AG09309 (cell line): ENCODE measurements around the gene NPR1.
A peak's percentile ranks its signal among the peaks of the same experiment; 100 is the strongest.
"Not testable (repeated sequence)": the region's sequence is repeated elsewhere in the genome, so short reads cannot be mapped to it uniquely, and the experiment has no call there.

Experiments
- DNase-seq: peaks from one replicate; pipeline ENCODE4 v3.0.0-alpha.2; 2010; ENCODE audit warnings: low read depth
- H3K4me3 ChIP-seq: 2 replicates; pipeline ENCODE4 v1.5.1; 2011; ENCODE audit warnings: mild to moderate bottlenecking, low read depth, low read length, moderate library complexity; ENCODE audit not compliant: control insufficient read depth
- CTCF ChIP-seq: IDR thresholded peaks from 2 replicates; pipeline ENCODE4 v1.5.1; 2011; ENCODE audit warnings: mild to moderate bottlenecking, low read depth, low read length, inconsistent platforms; ENCODE audit not compliant: insufficient read depth, control insufficient read depth; ENCODE audit errors: missing control alignments

Gene NPR1

GRCh38 chr1:153659175-153659534 is 19.3 kb upstream of the NPR1 start:
- H3K4me3 ChIP-seq, result peak overlapping the region; percentile 96
- no peak for TF ChIP-seq CTCF
- no peak for DNase-seq

- DNase-seq, result no peak
Measured at GRCh38 chr1:153659656-153660055, 18.8 kb upstream of the NPR1 start.

GRCh38 chr1:153661111-153661708 is 17.3 kb upstream of the NPR1 start:
- TF ChIP-seq CTCF, result no peak
- H3K4me3 ChIP-seq, result no peak overlapping the region
- DNase-seq, result no peak

More at GRCh38 chr1:153659656-153660055, 18.8 kb upstream of the NPR1 start:
- peak overlapping the region; percentile 96 for H3K4me3 ChIP-seq
- no peak for TF ChIP-seq CTCF

GRCh38 chr1:153662269-153662668 is 16.2 kb upstream of the NPR1 start:
- DNase-seq, result no peak
- no peak overlapping the region for H3K4me3 ChIP-seq
- TF ChIP-seq CTCF, result no peak

GRCh38 chr1:153663211-153663610 is 15.3 kb upstream of the NPR1 start:
- TF ChIP-seq CTCF, result no peak
- no peak for DNase-seq
- no peak overlapping the region for H3K4me3 ChIP-seq

GRCh38 chr1:153667439-153667838 is 11.0 kb upstream of the NPR1 start:
- no peak for DNase-seq
- no peak for TF ChIP-seq CTCF
- H3K4me3 ChIP-seq, result no peak overlapping the region

- DNase-seq, H3K4me3 ChIP-seq: not testable (repeated sequence)
Measured at GRCh38 chr1:153668672-153669071, 9.8 kb upstream of the NPR1 start.
